ENCODE measurements around the gene KATNAL2. TPM values are rescaled to one million over a fixed set of nuclear protein-coding genes. Genes with fewer than 3 reads are reported as not detected.
A peak's percentile ranks its signal among the peaks of the same experiment; 100 is the strongest.

Gene KATNAL2
- total and polyA plus RNA-seq, 10 of the 15 experiments (the other 5 are each of a cell fraction or from before 2014, with no cell fraction given) = 0.20 to 2.4 (median 1.7) TPM

DNA sequence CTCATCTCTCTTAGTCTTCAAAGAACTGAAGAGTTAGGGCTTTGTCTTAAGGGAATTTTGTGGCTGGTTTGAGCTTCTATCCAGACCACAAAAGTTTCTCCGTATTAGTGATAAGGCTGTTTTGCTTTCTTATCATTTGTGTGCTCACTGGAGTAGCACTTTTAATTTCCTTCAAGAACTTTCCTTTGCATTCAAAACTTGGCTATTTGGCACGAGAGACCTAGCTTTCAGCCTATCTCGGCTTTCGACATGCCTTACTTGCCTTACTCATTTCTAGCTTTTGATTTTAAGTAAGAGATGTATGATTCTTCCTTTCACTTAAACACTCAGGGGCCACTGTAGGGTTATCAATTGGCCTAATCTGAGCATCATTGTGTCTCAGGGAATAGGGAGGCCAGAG lies 203.0 kb downstream of the KATNAL2 start (continued):
- TF ChIP-seq SPI1 (IDR thresholded peaks at IDR 0.05; ENCODE audit: borderline replicate concordance, insufficient read depth, low read depth, low read length) (no peak), SUZ12 (IDR thresholded peaks at IDR 0.05; ENCODE audit: unreplicated experiment) (no peak), CEBPB (IDR thresholded peaks at IDR 0.05; ENCODE audit: borderline replicate concordance in 1 of 2, low read depth in 2 of 2, low read length in 2 of 2) (0 out of 4 replicates have a peak, but pooled peaks of 1 of the 2 experiments have one; percentile 53), DPF2 (IDR thresholded peaks at IDR 0.05) (peak; percentile 58; the same call in 1 of the 2 replicates), EP300 (IDR thresholded peaks at IDR 0.05; ENCODE audit: borderline replicate concordance in 1 of 2, control insufficient read depth in 1 of 2, low read depth in 2 of 2, low read length in 2 of 2) (peak in 1 of 2 experiments; percentile 19; a peak in 1 of 4 replicates), SMARCA5 (IDR thresholded peaks at IDR 0.05) (no peak), YY1 (IDR thresholded peaks at IDR 0.05; ENCODE audit: low read depth, low read length) (no peak), KDM1A (IDR thresholded peaks at IDR 0.05; ENCODE audit: borderline replicate concordance) (no peak), POLR2AphosphoS5 (IDR thresholded peaks at IDR 0.05; ENCODE audit: low read length) (no peak), BMI1 (IDR thresholded peaks at IDR 0.05; ENCODE audit: borderline replicate concordance) (no peak), YBX1 (IDR thresholded peaks at IDR 0.05) (no peak), RAD51 (IDR thresholded peaks at IDR 0.05) (no peak), MXI1 (IDR thresholded peaks at IDR 0.05; ENCODE audit: low read depth, low read length) (no peak), POLR2A (IDR thresholded peaks at IDR 0.05; ENCODE audit: low read depth, low read length) (no peak), KLF5 (IDR thresholded peaks at IDR 0.05; ENCODE audit: partially characterized antibody) (no peak), RELA (IDR thresholded peaks at IDR 0.05; ENCODE audit: borderline replicate concordance, partially characterized antibody) (no peak), CREB1 (IDR thresholded peaks at IDR 0.05; ENCODE audit: low read depth) (no peak), BCL11A (IDR thresholded peaks at IDR 0.05; ENCODE audit: low read depth, low read length) (peak; percentile 13; the same call in 1 of the 2 replicates), MYC (IDR thresholded peaks at IDR 0.05; ENCODE audit: insufficient read depth, insufficient read length, insufficient replicate concordance, low read length, severe bottlenecking) (no peak)
- TF ChIP-seq, protein P1, sequence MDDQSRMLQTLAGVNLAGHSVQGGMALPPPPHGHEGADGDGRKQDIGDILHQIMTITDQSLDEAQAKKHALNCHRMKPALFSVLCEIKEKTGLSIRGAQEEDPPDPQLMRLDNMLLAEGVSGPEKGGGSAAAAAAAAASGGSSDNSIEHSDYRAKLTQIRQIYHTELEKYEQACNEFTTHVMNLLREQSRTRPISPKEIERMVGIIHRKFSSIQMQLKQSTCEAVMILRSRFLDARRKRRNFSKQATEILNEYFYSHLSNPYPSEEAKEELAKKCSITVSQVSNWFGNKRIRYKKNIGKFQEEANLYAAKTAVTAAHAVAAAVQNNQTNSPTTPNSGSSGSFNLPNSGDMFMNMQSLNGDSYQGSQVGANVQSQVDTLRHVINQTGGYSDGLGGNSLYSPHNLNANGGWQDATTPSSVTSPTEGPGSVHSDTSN (IDR thresholded peaks at IDR 0.05; ENCODE audit: insufficient replicate concordance, low read depth, low read length) = no peak
- TF ChIP-seq, protein P2, sequence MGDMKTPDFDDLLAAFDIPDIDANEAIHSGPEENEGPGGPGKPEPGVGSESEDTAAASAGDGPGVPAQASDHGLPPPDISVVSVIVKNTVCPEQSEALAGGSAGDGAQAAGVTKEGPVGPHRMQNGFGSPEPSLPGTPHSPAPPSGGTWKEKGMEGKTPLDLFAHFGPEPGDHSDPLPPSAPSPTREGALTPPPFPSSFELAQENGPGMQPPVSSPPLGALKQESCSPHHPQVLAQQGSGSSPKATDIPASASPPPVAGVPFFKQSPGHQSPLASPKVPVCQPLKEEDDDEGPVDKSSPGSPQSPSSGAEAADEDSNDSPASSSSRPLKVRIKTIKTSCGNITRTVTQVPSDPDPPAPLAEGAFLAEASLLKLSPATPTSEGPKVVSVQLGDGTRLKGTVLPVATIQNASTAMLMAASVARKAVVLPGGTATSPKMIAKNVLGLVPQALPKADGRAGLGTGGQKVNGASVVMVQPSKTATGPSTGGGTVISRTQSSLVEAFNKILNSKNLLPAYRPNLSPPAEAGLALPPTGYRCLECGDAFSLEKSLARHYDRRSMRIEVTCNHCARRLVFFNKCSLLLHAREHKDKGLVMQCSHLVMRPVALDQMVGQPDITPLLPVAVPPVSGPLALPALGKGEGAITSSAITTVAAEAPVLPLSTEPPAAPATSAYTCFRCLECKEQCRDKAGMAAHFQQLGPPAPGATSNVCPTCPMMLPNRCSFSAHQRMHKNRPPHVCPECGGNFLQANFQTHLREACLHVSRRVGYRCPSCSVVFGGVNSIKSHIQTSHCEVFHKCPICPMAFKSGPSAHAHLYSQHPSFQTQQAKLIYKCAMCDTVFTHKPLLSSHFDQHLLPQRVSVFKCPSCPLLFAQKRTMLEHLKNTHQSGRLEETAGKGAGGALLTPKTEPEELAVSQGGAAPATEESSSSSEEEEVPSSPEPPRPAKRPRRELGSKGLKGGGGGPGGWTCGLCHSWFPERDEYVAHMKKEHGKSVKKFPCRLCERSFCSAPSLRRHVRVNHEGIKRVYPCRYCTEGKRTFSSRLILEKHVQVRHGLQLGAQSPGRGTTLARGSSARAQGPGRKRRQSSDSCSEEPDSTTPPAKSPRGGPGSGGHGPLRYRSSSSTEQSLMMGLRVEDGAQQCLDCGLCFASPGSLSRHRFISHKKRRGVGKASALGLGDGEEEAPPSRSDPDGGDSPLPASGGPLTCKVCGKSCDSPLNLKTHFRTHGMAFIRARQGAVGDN (IDR thresholded peaks at IDR 0.05) = no peak
- TF ChIP-seq, protein P3, sequence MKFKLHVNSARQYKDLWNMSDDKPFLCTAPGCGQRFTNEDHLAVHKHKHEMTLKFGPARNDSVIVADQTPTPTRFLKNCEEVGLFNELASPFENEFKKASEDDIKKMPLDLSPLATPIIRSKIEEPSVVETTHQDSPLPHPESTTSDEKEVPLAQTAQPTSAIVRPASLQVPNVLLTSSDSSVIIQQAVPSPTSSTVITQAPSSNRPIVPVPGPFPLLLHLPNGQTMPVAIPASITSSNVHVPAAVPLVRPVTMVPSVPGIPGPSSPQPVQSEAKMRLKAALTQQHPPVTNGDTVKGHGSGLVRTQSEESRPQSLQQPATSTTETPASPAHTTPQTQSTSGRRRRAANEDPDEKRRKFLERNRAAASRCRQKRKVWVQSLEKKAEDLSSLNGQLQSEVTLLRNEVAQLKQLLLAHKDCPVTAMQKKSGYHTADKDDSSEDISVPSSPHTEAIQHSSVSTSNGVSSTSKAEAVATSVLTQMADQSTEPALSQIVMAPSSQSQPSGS (IDR thresholded peaks at IDR 0.05; ENCODE audit: low read length) = peak; percentile 77; the same call in 1 of the 2 replicates
- TF ChIP-seq, protein P4, sequence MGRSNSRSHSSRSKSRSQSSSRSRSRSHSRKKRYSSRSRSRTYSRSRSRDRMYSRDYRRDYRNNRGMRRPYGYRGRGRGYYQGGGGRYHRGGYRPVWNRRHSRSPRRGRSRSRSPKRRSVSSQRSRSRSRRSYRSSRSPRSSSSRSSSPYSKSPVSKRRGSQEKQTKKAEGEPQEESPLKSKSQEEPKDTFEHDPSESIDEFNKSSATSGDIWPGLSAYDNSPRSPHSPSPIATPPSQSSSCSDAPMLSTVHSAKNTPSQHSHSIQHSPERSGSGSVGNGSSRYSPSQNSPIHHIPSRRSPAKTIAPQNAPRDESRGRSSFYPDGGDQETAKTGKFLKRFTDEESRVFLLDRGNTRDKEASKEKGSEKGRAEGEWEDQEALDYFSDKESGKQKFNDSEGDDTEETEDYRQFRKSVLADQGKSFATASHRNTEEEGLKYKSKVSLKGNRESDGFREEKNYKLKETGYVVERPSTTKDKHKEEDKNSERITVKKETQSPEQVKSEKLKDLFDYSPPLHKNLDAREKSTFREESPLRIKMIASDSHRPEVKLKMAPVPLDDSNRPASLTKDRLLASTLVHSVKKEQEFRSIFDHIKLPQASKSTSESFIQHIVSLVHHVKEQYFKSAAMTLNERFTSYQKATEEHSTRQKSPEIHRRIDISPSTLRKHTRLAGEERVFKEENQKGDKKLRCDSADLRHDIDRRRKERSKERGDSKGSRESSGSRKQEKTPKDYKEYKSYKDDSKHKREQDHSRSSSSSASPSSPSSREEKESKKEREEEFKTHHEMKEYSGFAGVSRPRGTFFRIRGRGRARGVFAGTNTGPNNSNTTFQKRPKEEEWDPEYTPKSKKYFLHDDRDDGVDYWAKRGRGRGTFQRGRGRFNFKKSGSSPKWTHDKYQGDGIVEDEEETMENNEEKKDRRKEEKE (IDR thresholded peaks at IDR 0.05) = no peak
